Adrenal gland (tissue), 12 donors: ENCODE measurements around the gene GLI2. TPM values are rescaled to one million over a fixed set of nuclear protein-coding genes. Genes with fewer than 3 reads are reported as not detected.

ENCODE experiments used
- DNase-seq, 7 donors: peaks; one replicate each; pipeline ENCODE4 v3.0.0-alpha.2; 2019 to 2020
- H3K27ac ChIP-seq, 5 donors: fragments of 200-600 bp; sonication (generic) in 4 of 5; 1 replicate in 3 of 5; 2 replicates in 2 of 5; pipeline versions ENCODE4 v1.5.1 to v1.8.0; 2016 to 2020; ENCODE audit warnings: mild to moderate bottlenecking in 1 of 5
- H3K27me3 ChIP-seq: fragments of 200-600 bp; 2 replicates; pipeline ENCODE4 v1.8.0; 2021
- H3K36me3 ChIP-seq, 2 donors: fragments of 200-600 bp; replicated peaks in 1 of 2; 1 replicate in 1 of 2; 2 replicates in 1 of 2; pipeline versions ENCODE4 v1.5.1 to v1.8.0; 2018 to 2022
- H3K4me1 ChIP-seq, 2 donors: fragments of 200-600 bp; replicated peaks in 1 of 2; 1 replicate in 1 of 2; 2 replicates in 1 of 2; pipeline versions ENCODE4 v1.5.1 to v1.8.0; 2018 to 2021
- H3K4me3 ChIP-seq, 4 donors: fragments of 200-600 bp; sonication (generic) in 3 of 4; one replicate each; pipeline ENCODE4 v1.5.1; 2016 to 2018
- H3K9me3 ChIP-seq, 3 donors: fragments of 200-600 bp; sonication (generic) in 1 of 3; replicated peaks in 1 of 3; 1 replicate in 2 of 3; 2 replicates in 1 of 3; pipeline versions ENCODE4 v1.5.1 to v1.8.0; 2016 to 2021
- CTCF ChIP-seq, 6 experiments: fragments of 450-650 bp in 4 of 6; fragments of 200-600 bp in 2 of 6; sonication (generic) in 1 of 6; IDR thresholded peaks; 1 replicate in 5 of 6; 2 replicates in 1 of 6; pipeline versions ENCODE4 v1.5.1 to v1.8.0; 2016 to 2021; ENCODE audit warnings: antibody characterized with exemption in 6 of 6, mild to moderate bottlenecking in 2 of 6, moderate library complexity in 1 of 6
- POLR2A ChIP-seq, 2 donors: fragments of 450-650 bp; IDR thresholded peaks; one replicate each; pipeline ENCODE4 v1.6.1; 2017; ENCODE audit warnings: antibody characterized with exemption in 2 of 2, mild to moderate bottlenecking in 2 of 2, moderate library complexity in 1 of 2
- WGBS, 4 donors: extraction: QIAGEN DNeasy Blood & Tissue Kit in 2 of 4; methylation state at CpG; one replicate each; pipeline versions ENCODE4 v1.1.5 to v1.1.7; 2013 to 2017; 5-methylcytosine and 5-hydroxymethylcytosine counted together
- intact Hi-C, 2 donors: fragments of 100-400 bp; cut with DNase I; formaldehyde crosslinking; loops; one replicate each; pipeline versions ENCODE4 v1.14.1 to v1.15.0; 2022 to 2023
- polyA plus RNA-seq, 3 donors: library from polyadenylated mRNA; stranded (reverse); fragments of 200-250 nt in 2 of 3; fragments of 350-450 nt in 1 of 3; fragmentation: Illumina TruSeq in 1 of 3; extraction: RNeasy Lipid Tissue Mini Kit (QIAGEN cat#74804) in 1 of 3; gene quantifications; one replicate each; pipeline ENCODE4 v1.2.3, GENCODE V29; 2013 to 2014
- total RNA-seq, 9 donors: library from RNA; depleted of rRNA in 4 of 9; stranded (reverse); fragments of >200 nt in 4 of 9; fragments of 120-200 nt in 1 of 9; fragmentation: NEBNext Ultra II Directional in 1 of 9; extraction: Animal tissue kit (Norgen Biotek cat#: 25700) in 1 of 9; gene quantifications; one replicate each; pipeline versions ENCODE4 v1.1.0 to v1.2.4, GENCODE V29; 2013 to 2023
- donor health status: healthy with polysubstance abuse.
- donor health status: Bipolar disorder and iron deficiency.
- donor health status: DM: yes; HTN: yes; CAD: no.
- donor health status: DM: no; HTN: no; CAD: no.
- donor health status: DM: no; HTN: no; CAD: no.
- donor health status: DM: yes; HTN: yes; CAD: no.

The GLI2 gene
- total and polyA plus RNA-seq, 12 donors, result 0.51 to 4.5 (median 2.5) TPM

GRCh38 chr2:120722246-120722567, 13.5 kb upstream of the GLI2 start:
- H3K4me1 ChIP-seq, result no peaks in the 10 kb centered on the region
- peak overlapping the region in 1 of 5 donors; percentile 80 for H3K27ac ChIP-seq
- 61 to 75% (median 64%) methylated on average over 8 to 9 of the region's 9 CpGs for WGBS, 4 donors
- no peaks in the 10 kb centered on the region for H3K27me3 ChIP-seq
- no peak for DNase-seq
- no peak overlapping the region for H3K4me3 ChIP-seq
- no peaks in the 10 kb centered on the region for H3K9me3 ChIP-seq
- H3K36me3 ChIP-seq, result no peaks in the 10 kb centered on the region
- intact Hi-C loops, result no loop called here
- no peak for TF ChIP-seq POLR2A (IDR thresholded peaks at IDR 0.05)
- no peak for TF ChIP-seq CTCF (IDR thresholded peaks at IDR 0.05)

- peak overlapping the region in 2 of 5 donors; percentile 62 to 80 for H3K27ac ChIP-seq
- WGBS, 4 donors, result 39 to 45% (median 42%) methylated on average over 11 of the region's 11 CpGs
- peak in 5 of 7 donors; percentile 30 to 73 (median 37) for DNase-seq
- no peaks in the 10 kb centered on the region for H3K4me1 ChIP-seq
- intact Hi-C loops, result no loop called here
- H3K4me3 ChIP-seq, result no peak overlapping the region
- TF ChIP-seq POLR2A (IDR thresholded peaks at IDR 0.05), result no peak
- no peak for TF ChIP-seq CTCF (IDR thresholded peaks at IDR 0.05)
- H3K9me3 ChIP-seq, result no peaks in the 10 kb centered on the region
- H3K27me3 ChIP-seq, result no peaks in the 10 kb centered on the region
- H3K36me3 ChIP-seq, result no peaks in the 10 kb centered on the region
Observed at GRCh38 chr2:120722568-120723421, 12.9 kb upstream of the GLI2 start.

- no peaks in the 10 kb centered on the region for H3K36me3 ChIP-seq
Observed at GRCh38 chr2:120726245-120726644, 9.4 kb upstream of the GLI2 start.

More at GRCh38 chr2:120726245-120726644, 9.4 kb upstream of the GLI2 start:
- Histone ChIP-seq H3K4me1 (no peaks in the 10 kb centered on the region), H3K27me3 (peaks cover 1% of the 10 kb centered on the region), H3K4me3 (no peak overlapping the region), H3K9me3 (no peaks in the 10 kb centered on the region), H3K27ac (no peak overlapping the region)
- intact Hi-C loops, result no loop called here
- TF ChIP-seq CTCF (IDR thresholded peaks at IDR 0.05) (no peak), POLR2A (IDR thresholded peaks at IDR 0.05) (no peak)
- DNase-seq, result no peak
